ENCODE measurements around the gene FOS. TPM values are rescaled to one million over a fixed set of nuclear protein-coding genes. Genes with fewer than 3 reads are reported as not detected.

FOS gene
- polyA plus RNA-seq, 1 donor, result 230 TPM

DNA sequence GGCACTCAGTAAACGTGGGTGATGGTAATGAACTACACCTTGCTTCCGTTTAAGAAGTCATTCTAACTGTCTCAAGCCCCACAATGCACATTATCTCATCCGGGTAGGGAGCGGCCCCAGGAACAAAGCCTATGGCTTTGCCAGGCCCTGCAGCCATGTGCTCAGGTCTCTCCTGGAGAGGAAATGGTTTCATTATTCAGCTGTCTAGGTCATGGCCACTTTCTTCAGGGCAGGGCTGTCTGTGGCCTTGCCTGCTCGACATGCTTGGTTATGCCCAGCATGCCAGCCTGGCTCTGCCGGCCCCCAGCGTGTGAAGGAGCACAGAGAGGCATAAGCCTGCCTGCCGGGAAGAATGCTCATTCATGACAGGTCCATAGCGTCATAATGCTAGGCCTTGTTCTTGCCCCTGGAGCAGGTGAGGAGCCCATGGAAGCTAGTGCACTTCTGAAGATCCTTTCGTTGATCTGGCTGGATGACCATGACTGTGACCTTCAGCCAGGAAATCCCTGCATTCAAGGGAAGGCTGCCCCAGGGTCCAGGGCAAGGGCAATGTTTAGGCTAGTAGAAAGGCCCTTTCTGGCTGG, 26.3 kb upstream of the FOS start:
- DNase-seq, result no peak

DNA sequence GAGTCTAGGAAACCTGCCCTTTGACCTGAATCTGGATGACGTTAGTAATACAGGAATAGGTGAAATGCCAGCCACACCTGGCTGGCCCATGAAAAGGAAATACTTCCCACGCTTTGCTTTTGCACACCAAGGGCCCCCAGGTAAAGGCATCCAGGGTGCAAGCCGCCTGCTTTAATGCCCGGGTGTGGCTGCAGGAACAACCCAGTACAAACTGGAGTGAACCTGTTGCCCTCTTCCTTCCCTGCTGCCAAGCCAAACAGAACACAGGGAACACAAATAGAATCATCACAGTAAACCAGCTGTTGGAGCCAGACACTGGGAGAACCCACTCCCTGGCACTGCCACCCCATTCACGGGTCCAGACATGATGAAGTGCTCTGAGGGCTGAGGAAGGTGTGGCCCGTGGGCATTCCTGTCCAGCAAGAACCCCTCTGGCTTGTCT, 24.2 kb upstream of the FOS start:
- DNase-seq, result no peak

DNA sequence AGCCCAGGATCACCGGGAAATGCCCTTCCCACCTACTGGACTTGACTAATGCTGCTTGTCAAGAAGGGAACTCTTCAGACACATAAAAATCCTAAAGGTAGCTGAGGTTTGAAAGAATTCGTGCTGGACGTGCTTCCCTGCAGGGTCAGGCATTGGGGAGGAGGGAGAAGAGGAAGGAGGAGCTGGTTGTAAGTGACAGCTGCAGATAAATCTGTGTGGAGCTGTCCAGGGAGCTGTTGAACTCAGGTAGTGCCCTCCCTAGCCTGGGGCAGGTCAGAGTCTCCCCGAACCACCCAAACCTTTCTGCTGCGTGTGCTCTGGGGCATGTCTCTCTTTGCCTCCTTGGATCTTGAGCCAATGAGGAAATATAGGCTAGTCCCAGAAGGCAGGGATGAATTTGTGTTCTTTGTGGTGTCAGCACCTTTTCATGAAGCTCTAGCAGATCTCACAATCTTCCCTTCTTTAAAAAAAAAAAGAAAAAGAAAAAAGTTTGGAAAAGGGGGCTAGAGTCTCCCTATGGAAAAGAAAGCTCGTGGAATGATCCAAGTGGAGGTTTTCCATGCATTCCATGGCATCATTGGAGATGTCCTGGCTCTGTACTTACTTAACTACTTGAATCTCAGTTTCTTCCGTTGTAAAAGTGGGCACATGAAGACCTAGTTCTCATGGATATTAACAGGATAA, 23.6 kb upstream of the FOS start:
- no peak for DNase-seq

DNA sequence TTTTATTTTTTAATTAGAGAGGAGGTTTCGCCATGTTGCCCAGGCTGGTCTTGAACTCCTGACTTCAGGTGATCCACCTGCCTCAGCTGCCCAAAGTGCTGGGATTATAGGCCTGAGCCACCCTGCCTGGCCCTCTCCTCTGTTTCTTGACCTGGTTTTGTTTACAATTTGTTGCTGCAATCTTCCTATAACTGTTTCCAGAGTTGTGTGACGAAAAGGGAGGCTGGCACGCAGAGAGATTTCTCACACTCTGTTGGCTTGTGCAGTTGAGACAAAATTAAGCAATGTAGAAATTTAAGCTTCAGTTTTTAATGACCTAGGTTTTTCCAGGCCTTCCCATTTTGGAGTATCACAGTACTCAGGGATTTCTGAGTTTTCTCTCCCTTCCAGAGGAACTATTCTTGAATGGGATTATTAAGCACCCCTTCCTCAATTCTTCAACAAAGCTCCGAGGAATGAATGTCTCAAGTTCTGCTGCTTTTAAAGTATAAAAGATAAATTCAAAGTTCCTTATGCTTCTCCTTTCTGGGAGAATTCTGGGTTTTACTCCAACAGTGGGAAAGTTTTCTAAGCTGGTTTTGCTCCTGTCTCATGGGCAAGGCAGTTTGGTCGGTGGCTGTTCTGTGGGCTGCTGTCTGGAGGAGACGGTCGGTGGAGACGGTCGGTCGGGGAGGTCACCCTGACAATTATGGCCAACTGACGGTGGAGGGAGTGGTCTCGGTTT, 20.4 kb upstream of the FOS start:
- DNase-seq, result no peak

DNA sequence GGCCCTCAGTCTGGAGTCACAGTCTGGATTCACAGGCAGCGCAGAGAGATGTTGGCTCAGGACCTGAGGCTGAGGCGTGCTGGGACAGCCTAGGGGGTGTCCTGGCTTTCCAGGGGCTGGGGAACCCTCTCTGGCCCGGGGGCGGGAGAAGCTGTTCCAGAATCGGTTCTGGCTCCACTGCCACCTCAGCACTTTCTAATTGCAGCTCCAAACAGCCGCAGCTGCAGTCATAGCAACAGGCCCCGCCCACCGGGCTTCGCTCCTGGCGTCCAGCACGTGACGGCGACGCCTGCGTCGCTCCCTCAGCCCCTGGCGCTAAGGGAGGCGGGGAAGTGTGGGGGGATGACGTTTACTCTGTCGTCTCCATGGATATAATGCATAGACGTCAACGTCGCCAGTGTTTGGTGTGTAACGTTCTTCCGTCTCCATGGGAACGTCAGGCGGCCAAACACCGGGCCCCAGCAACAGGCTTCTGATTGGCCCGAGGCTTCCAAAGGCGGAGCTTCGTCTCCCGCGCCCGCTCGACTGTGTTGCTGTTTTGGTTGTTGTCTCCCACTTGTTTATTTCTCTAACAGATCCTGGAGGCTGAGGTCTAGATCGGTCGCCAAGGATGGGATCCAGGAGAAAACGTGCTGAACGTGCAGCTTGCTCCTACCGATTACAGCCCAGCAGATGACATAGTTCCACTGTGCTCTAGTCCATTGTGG, 19.7 kb upstream of the FOS start:
- DNase-seq, result peak; percentile 100

DNA sequence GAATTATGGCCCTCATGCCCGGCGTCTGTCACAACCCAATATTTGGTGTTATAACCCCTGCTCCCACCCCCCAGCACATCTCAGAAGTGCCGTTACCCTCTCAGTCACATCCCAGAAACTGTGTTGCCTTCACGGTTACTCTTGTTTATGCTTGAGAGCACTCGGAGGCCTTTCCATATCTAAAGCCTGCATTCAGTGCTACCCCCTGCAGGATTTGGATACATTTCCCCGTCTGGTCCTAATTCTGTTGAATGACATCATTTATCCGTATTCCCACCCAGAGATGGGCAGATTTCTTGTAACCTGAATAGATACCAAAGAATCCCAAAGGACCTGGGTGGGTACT, 19.1 kb upstream of the FOS start:
- DNase-seq, result no peak

DNA sequence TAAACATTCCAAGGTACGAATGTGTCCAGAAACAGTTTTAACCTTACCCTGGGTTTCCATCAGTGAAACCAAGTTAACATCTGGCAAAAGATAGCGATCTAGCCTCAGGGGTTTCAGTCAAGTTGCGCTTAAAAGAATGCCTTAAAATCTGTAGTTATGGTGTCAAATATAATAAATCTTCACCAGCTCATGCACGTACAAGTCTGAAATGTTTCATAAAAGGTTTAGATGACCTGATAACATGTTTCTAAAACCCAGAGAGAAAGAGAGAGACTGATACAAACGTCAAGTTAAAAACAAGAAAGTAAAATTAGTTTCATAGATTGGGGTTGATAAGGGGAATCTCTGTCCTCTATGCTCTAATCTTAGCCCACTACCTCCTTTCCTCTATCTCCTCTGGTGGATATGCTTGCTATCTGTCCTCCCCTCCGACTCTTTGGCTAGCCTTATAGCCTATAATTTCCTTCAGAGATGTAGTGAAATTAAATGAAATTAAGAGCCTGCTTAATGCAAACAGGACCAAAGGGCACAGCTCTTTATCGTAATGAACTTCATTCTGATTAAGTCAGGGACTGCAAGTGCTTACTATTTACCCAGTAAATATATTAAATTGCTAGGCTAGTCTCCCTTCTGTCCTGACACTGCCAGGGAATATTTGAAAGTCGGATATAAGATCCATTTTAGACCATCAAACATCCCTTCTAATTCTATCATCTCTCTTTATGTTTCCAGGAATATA, 18.4 kb upstream of the FOS start:
- no peak for DNase-seq

DNA sequence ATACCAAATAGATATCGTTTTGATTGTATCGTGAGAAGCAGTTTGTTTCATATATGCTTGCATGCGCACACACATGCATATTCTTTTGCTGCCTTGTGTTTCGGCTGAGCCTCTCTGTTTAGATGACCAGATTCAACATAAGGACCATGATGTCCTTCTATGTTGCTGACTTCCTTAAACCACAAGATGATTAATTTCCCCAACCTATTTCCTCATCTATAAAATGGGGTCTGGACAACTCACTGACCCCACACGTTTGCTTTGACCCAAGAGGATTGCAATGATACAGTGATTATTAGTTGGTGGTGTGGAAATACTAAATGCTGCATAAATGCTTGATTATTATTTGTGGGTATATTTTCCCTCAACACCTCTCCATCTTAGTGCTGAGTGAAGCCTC, 16.8 kb upstream of the FOS start:
- DNase-seq, result no peak

DNA sequence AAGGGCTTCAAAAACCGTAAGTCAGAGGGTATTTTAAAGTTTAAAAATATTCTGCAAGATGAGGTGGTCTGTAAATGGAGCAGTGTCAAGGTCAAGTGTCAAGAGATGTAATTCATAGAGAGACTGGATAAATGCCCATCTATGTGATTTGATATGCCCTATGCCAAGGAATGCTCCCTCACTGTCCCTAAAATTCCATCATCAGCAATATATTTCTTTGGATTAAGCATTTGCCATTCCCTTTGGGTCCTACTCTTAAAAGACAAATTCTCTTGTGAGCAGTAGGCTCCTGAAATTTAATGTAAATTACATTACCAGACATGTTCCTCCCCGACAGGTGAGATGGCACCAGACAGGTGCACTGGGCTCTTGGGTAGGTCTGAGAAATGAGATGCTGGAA, 16.0 kb upstream of the FOS start:
- DNase-seq, result no peak

DNA sequence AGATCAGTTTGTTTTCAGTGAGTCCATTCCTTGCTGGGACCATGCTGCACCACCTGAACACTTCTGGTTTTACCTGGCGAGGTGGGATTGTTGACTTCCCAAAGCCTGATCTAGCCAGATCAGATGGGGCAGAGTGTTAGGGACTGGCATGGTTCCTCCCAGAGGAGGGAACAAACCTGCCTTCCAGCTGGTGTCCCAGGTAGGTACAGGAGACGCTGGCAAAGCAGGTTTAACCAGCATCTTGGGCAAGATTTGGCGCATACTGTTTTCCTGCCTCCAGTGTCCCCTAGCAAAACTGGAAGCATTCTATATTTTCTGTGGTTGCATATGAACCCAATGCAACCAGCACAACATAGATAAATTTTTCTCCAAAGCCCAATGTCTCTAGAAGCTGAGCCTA, 14.6 kb upstream of the FOS start:
- DNase-seq, result no peak

DNA sequence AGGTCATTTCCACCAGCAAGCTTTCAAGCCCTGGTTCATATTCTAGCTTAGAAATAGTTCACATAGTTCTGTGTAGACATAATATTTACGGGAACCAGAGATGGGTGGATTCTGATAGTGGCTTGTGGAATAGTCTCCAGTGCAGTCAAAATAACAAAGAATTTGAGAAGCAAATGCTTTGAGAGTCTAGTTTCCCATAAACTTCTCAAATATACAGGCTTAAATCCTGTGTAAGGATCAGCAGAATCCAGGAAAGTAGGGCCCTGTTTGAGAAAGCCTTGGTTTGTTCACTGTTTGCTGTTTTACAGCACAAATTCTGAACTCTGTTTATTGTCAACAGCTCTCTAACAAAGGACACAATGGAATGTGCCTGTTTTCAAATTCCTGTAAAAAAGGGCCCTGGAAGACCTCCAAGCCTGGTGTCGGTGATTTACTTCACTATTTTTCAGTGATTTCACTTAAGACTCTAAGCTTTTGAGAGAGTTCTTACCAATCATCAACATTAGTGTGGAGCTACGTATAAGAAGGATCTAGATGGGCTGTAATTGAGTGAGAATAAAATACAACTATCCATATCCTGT, 11.4 kb upstream of the FOS start:
- DNase-seq, result no peak

DNA sequence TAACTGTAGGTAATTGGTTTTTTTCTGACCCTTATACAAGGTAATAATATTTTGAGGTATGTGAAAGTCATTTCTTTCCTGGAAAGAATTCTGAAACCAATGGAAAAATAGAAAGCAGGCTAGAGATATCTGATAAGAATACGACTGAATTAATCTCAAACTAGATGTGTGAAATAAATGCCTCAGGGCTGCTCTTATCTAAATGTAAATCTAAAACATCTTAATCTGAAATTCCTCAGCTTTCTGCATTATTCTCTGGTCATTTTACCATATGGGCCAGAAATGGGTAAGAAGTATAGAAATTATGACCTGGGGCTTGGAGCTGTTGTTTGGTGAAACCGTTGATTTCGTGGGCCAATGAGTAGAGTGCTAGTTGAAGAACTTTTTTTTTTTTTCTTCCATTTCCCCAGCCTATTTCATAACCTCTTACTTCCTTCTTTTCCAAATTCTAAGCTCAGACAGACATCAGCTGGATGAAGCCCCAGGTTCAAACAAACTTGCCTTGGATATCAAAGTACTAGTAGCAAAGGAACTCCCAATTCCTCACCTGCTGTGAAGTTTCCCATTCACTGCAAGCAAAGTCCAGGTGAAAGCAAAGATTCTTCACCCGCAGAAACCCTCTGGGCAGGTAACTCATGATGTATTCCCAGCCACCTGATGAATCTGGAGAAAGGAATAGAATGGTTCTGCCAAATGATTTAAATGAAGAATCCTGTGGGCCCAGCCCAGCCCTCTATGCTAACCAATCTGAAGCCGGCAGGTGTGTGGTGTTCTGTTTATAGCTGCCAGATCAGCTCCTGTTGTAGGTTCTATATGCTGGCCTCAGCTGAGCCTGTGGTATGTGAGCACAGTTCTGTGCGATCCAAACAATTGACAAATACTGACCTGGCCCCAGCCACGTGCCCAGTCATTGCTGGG, 9.7 kb upstream of the FOS start:
- no peak for DNase-seq

DNA sequence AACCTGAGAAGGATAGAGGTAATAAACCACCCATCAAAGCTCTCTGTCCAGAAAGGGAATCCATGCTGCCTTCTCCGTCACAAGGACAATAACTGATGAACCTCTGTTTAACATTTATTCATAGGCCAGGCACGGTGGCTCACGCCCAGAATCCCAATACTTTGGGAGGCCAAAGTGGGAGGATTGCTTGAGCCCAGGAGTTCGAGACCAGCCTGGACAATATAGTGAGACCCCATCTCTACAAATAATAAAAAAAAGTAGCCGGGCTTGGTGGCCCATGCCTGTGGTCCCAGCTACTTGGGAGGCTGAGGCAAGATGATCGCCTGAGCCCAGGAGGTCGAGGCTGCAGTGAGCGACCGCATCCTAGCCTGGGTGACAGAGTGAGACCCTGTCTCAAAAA, 7.1 kb upstream of the FOS start:
- DNase-seq, result no peak

DNA sequence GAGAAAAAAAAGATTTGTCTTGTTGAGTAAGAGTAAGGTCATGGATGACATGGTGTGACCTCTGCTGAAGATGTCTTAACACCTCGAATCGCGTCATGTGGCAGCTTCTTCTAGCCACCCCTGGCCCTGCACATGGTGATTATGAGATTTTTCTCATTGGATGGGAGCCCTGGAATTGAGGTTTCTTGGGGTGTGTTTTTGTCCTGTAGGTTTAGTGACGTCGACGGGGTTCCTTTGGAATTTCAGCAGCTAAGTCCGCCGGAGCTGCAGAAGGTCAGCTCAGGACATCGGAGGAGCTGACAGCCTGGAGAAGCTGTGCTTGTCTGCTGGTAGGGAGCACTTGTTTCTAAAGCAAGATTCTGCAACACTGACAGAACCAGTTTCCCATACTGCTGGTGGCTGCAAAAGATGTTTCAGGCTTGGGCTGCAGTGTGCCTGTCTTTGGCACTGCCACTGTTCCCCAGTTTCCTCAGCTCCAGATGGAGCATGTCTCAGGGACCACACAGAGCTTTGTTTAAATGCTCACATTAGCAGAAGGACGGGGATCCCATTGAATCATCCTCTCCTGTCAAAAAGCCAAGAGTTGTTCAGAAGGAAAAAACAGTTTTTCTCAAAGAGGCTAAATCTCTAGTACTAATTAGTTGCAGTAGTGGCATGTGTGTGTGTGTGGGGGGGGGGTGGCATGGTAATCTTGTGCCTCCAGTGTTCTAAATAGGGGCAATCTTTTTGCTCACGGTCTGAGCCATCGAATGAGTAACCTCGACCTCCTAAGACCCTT, 5.2 kb upstream of the FOS start:
- DNase-seq, result no peak

DNA sequence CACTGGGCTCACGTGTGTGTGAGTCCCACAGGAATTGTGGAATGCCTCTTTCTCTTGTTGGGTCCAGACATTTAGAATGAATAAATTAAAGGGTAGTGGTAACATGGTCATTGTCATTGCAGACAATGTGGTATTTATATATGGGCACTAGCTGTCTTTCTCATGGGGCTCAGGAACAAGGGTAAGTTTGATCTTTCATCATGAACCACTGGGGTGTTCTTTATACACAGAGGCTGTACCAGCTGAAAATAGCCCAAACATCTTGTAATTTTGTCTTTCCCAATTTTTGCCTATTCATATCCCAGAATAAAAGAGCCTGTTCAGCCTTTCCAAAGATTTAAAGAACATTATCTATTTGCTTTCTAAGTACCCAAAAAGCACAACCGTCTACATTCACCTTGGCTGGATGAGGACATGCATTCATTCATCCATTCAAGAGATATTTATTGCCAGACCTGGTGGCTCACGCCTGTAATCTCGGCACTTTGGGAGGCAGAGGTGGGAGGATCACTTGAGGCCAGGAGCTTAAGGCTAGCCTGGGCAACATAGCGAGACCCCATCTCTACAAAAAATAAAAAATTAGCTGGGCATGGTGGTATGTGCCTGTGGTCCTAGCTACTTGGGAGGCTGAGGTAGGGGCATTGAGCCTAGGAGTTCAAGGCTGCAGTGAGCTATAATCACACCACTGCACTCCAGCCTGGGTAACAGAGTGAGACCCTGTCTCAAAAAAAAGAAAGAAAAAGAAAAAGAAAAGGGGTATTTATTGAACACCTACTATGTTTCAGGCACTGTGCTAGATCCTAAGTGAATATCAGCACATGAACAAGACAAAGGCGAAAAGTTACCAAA, 4.4 kb upstream of the FOS start:
- DNase-seq, result no peak

DNA sequence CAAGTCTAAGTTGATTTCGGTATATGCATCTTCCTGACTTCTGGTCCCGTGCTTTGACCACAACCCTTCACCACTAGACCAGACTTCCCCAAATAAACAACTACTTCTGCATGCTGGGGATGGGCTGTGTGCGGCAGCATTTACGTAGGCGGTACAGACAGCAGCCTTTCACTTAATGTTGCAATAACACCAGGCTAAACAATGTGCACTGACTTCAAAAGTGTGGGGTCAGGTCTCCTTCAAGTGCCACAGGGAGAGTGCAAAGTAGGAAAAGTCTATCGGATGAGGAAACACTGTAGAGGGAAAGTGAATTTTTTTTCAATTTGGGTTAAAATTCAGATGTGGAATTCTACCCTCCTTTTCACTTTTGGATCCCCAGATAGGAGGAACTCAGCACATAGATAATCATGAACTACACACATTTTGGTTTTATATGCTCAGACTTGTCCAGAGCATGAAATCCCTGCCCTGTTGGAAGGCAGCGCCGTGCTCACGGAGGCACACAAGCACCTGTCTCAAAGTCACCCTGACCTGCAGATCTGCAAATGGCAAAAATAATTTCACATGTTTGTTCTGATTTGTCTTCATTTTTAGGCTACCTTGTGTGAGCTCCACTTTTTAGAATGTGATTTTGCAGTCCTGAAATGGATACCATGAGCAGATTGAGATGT, 3.6 kb upstream of the FOS start:
- no peak for DNase-seq

DNA sequence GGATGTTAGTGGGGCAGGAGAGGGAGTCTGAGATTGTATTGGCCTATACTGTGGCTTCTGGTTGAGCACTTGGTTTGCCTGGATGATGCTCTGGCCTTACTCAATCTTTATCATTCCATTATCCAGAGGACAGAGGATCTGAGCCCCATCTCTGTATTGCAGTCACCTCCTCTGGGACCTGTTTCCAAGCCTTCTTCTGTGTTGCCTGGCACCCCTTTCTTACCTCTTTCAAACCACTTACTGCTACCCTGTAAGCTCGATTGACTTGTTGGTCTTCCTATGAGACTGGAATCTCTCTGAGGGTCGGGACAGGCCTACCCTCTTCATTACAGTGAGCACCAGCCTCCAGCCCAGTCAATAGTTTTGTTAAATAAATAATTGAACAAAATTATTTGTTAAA, 3.0 kb upstream of the FOS start:
- DNase-seq, result no peak

DNA sequence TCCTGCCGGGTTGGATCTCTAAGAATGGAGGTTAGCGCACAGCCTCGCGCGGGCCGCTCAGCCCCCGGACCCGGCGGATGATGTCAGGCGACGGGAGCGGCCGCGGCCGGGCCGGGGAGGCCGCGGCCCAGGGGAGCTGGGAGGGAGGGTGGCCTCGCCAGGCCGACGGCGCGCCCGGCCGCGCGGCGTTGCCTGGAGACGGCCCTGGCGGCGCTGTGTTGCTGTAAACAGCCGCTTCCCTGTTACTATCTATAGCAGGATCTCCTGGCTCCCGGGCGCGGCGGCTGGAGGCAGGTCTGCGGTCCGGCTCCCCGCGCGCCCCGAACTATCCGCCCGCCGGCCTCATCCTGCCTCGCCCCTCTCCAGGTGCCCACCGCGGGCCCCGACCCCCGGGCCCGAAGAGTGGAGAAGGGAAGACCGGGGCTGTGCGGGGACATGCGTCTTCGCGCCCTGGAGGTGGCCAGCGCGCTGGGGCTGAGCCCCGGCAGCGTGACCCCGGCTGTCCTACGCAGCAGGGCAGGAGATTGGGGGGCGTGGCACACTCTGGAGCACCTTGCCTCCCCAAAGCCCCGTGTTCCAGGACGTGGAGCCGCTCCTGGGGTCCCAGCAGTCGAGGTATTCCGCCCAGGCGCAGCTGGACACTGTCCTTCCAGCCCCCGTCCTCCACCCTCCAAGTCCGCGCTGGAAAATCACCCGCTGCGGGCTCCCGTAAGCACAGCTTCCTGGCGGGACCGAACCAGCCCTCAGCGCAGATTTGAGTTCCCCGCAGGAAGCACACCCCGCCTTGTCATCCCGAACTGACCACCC, 1.4 kb upstream of the FOS start:
- DNase-seq, result peak; percentile 96

Data from hindlimb muscle (tissue), 1 donor.